Endothelial cell of umbilical vein (primary cell): Measurements from ENCODE around the gene ESYT2. TPM values are rescaled to one million over a fixed set of nuclear protein-coding genes. Genes with fewer than 3 reads are reported as not detected.

Source experiments
- BruUV-seq: library from RNA; stranded (reverse); fragments of 400-500 nt; replicated peaks from 2 replicates; lab custom pipeline; 2021; lab: Mats Ljungman, UMichigan
- CTCF ChIA-PET: fragments of 300-600, 350-600 bp; sonication (Branson Sonifier 250); formaldehyde crosslinking; loops from one replicate; lab custom pipeline; 2021; ENCODE audit warnings: antibody characterized with exemption, inconsistent platforms; lab: Charles Lee
- POLR2A ChIA-PET: fragments of 300-600, 350-600 bp; sonication (Branson Sonifier 250); formaldehyde crosslinking; loops from one replicate; lab custom pipeline; 2021; ENCODE audit warnings: antibody characterized with exemption, inconsistent platforms; lab: Charles Lee
- DNase-seq: peaks from one replicate; pipeline ENCODE4 v3.0.0-alpha.2; 2011; ENCODE audit warnings: low read depth, low spot score
- FAIRE-seq: peaks from 2 replicates; lab custom pipeline; 2011; peaks lifted over from hg19 to GRCh38; lab: Jason Lieb, UNC
- H2AFZ ChIP-seq: 2 replicates; pipeline ENCODE4 v1.6.0; 2012; ENCODE audit warnings: low read depth, low read length, control low read depth, inconsistent platforms
- H3K27ac ChIP-seq: 2 replicates; pipeline ENCODE4 v1.5.1; 2011; ENCODE audit warnings: low read depth, mild to moderate bottlenecking, control low read depth, low read length, moderate library complexity; ENCODE audit not compliant: insufficient read depth
- H3K27me3 ChIP-seq, 2 experiments: 2 replicates each; pipeline versions ENCODE4 v1.6.0 to v1.6.1; 2011; ENCODE audit warnings: low read length in 2 of 2, mixed read lengths in 1 of 2; ENCODE audit not compliant: control insufficient read depth in 2 of 2, insufficient read depth in 2 of 2
- H3K36me3 ChIP-seq, 2 experiments: 2 replicates in 1 of 2; 3 replicates in 1 of 2; pipeline ENCODE4 v1.5.1; 2011; ENCODE audit warnings: low read length in 2 of 2, mild to moderate bottlenecking in 1 of 2, moderate library complexity in 1 of 2; ENCODE audit not compliant: control insufficient read depth in 2 of 2, insufficient read depth in 2 of 2; ENCODE audit errors: extremely low read depth in 1 of 2
- H3K4me1 ChIP-seq: 3 replicates; pipeline ENCODE4 v1.5.1; 2011; ENCODE audit warnings: mild to moderate bottlenecking, low read length; ENCODE audit not compliant: control insufficient read depth, insufficient read depth; ENCODE audit errors: extremely low read depth
- H3K4me2 ChIP-seq: 2 replicates; pipeline ENCODE4 v1.6.1; 2011; ENCODE audit warnings: low read length, control low read depth, mixed read lengths; ENCODE audit not compliant: insufficient read depth
- H3K4me3 ChIP-seq, 3 experiments: fragments of 200-600 bp in 1 of 3; sonication (generic), shearing (Covaris generic) in 1 of 3; replicated peaks in 1 of 3; 2 replicates each; pipeline ENCODE4 v1.5.1; 2011 to 2016; ENCODE audit warnings: control low read depth in 3 of 3, low read length in 3 of 3, mild to moderate bottlenecking in 2 of 3, inconsistent platforms in 1 of 3, low read depth in 1 of 3, moderate library complexity in 1 of 3; ENCODE audit not compliant: insufficient read depth in 1 of 3
- H3K79me2 ChIP-seq: 2 replicates; pipeline ENCODE4 v1.6.0; 2012; ENCODE audit warnings: low read length, inconsistent platforms; ENCODE audit not compliant: control insufficient read depth, insufficient read depth
- H3K9ac ChIP-seq: replicated peaks from 2 replicates; pipeline ENCODE3; 2011; ENCODE audit warnings: low read length, control low read depth; ENCODE audit not compliant: insufficient read depth; ENCODE audit errors: extremely low read depth
- H3K9me1 ChIP-seq: replicated peaks from 3 replicates; pipeline ENCODE4 v1.6.0; 2011; ENCODE audit warnings: mild to moderate bottlenecking, low read length; ENCODE audit not compliant: control insufficient read depth, insufficient read depth; ENCODE audit errors: extremely low read depth
- H3K9me3 ChIP-seq: replicated peaks from 2 replicates; pipeline ENCODE4 v1.5.1; 2012; ENCODE audit warnings: low read length, inconsistent platforms; ENCODE audit not compliant: control insufficient read depth, insufficient read depth
- H4K20me1 ChIP-seq: replicated peaks from 2 replicates; pipeline ENCODE3; 2011; ENCODE audit warnings: mild to moderate bottlenecking, low read length; ENCODE audit not compliant: control insufficient read depth, insufficient read depth; ENCODE audit errors: extremely low read depth
- CTCF ChIP-seq, 2 donors: IDR thresholded peaks; 1 replicate in 1 of 2; 2 replicates in 1 of 2; pipeline ENCODE4 v1.5.1; 2011; ENCODE audit warnings: low read length in 2 of 2, mild to moderate bottlenecking in 2 of 2, moderate library complexity in 2 of 2, control low read depth in 1 of 2, inconsistent platforms in 1 of 2, low read depth in 1 of 2; ENCODE audit not compliant: insufficient read depth in 1 of 2; ENCODE audit errors: extremely low read depth in 1 of 2
- EZH2 ChIP-seq: IDR thresholded peaks from 2 replicates; pipeline ENCODE4 v1.6.1; 2012; ENCODE audit warnings: borderline replicate concordance, low read depth, mild to moderate bottlenecking, moderate library complexity, low read length, inconsistent platforms; ENCODE audit not compliant: severe bottlenecking
- FOS ChIP-seq: IDR thresholded peaks from 2 replicates; pipeline ENCODE4 v1.6.1; 2011; ENCODE audit warnings: mild to moderate bottlenecking, low read length, moderate library complexity, borderline replicate concordance; ENCODE audit not compliant: insufficient read depth
- GATA2 ChIP-seq: IDR thresholded peaks from 2 replicates; pipeline ENCODE4 v1.7.0; 2011; ENCODE audit warnings: low read depth, mild to moderate bottlenecking, moderate library complexity, mixed read lengths, low read length; ENCODE audit not compliant: insufficient read length, insufficient read depth
- JUN ChIP-seq: IDR thresholded peaks from 2 replicates; pipeline ENCODE4 v1.6.1; 2011; ENCODE audit warnings: borderline replicate concordance, low read depth; ENCODE audit not compliant: insufficient read length, insufficient read depth
- MAX ChIP-seq: IDR thresholded peaks from 2 replicates; pipeline ENCODE4 v1.6.1; 2011; ENCODE audit not compliant: insufficient read depth, insufficient read length
- MYC ChIP-seq: IDR thresholded peaks from one replicate; pipeline ENCODE4 v1.6.1; 2011; ENCODE audit warnings: mild to moderate bottlenecking, low read depth, low read length
- POLR2A ChIP-seq: IDR thresholded peaks from 2 replicates; pipeline ENCODE4 v1.6.1; 2012; ENCODE audit warnings: low read depth, mild to moderate bottlenecking, control low read depth, low read length
- POLR2AphosphoS5 ChIP-seq: IDR thresholded peaks from 2 replicates; pipeline ENCODE4 v1.6.1; 2012; ENCODE audit warnings: low read depth, mild to moderate bottlenecking, control low read depth, low read length, moderate library complexity; ENCODE audit not compliant: insufficient read depth
- dilution Hi-C: fragments of 300-500 bp; cut with MboI; formaldehyde crosslinking; loops from one replicate; pipeline ENCODE4 v1.15.0; 2019; ENCODE audit warnings: low sequenced_read_pairs; ENCODE audit not compliant: extremely low pct_ligation_motif_present
- intact Hi-C: fragments of 100-400 bp; cut with micrococcal nuclease; formaldehyde crosslinking; loops from one replicate; pipeline ENCODE4 v1.10.0; 2022
- polyA plus RNA-seq, 4 experiments: library from polyadenylated mRNA; depleted of rRNA in 3 of 4; stranded (reverse) in 3 of 4; unstranded in 1 of 4; fragments of >200 nt; gene quantifications; 2 replicates each; pipeline versions ENCODE4 v1.2.1 to v1.2.3, GENCODE V29; 2011 to 2012; ENCODE audit warnings: missing spikeins in 1 of 4
- total RNA-seq: library from RNA; stranded (reverse); gene quantifications from 2 replicates; pipeline ENCODE4 v1.2.3, GENCODE V29; 2021

ESYT2 gene
- total and polyA plus RNA-seq, 2 donors (not counting 3 experiments of a cell fraction or from before 2014, with no cell fraction given): 18.8 to 46.6 TPM

- H3K36me3 ChIP-seq: peaks cover 5 to 15% of the 10 kb centered on the region in 2 experiments
- H3K27me3 ChIP-seq: no peaks in the 10 kb centered on the region
- intact Hi-C loops (no loop called here), dilution Hi-C loops (no loop called here)
- no peak overlapping the region for H3K4me3 ChIP-seq
- H3K27ac ChIP-seq: no peak overlapping the region
- FAIRE-seq (no peak), DNase-seq (no peak)
- TF ChIP-seq FOS (no peak), MAX (no peak), CTCF (IDR thresholded peaks at IDR 0.05; ENCODE audit: extremely low read depth in 1 of 2, insufficient read depth in 1 of 2, low read depth in 1 of 2, low read length in 2 of 2) (no peak), POLR2A (no peak), JUN (no peak), EZH2 (no peak), MYC (no peak), POLR2AphosphoS5 (no peak), GATA2 (no peak)
- H3K4me1 ChIP-seq: no peaks in the 10 kb centered on the region
- H3K9me1 ChIP-seq: no peaks in the 10 kb centered on the region
- H3K9ac ChIP-seq: no peak overlapping the region
- no peak overlapping the region for H3K4me2 ChIP-seq
- H3K9me3 ChIP-seq: no peaks in the 10 kb centered on the region
- no peaks in the 10 kb centered on the region for H3K79me2 ChIP-seq
- no peak overlapping the region for H2AFZ ChIP-seq
- BruUV-seq: no TSS peak
- ChIA-PET POLR2A (no interaction called here), CTCF (no interaction called here)
- H4K20me1 ChIP-seq: no peaks in the 10 kb centered on the region
Observed at GRCh38 chr7:158765020-158765419, 64.3 kb downstream of the ESYT2 start.
